Left ventricle myocardium inferior (tissue), 1 donor: ENCODE measurements around the gene PEX11G. TPM values are rescaled to one million over a fixed set of nuclear protein-coding genes. Genes with fewer than 3 reads are reported as not detected.

Experiments used
- DNase-seq: peaks from one replicate; pipeline ENCODE4 v3.0.0-alpha.2; 2020
- H3K27ac ChIP-seq: fragments of 200-600 bp; replicated peaks from 2 replicates; pipeline ENCODE4 v1.8.0; 2021
- H3K27me3 ChIP-seq: fragments of 200-600 bp; 2 replicates; pipeline ENCODE4 v1.8.0; 2021; ENCODE audit warnings: low read depth
- H3K36me3 ChIP-seq: fragments of 200-600 bp; 2 replicates; pipeline ENCODE4 v1.8.0; 2021
- H3K4me1 ChIP-seq: fragments of 200-600 bp; 2 replicates; pipeline ENCODE4 v1.8.0; 2021
- H3K4me3 ChIP-seq: fragments of 200-600 bp; 2 replicates; pipeline ENCODE4 v1.8.0; 2021; ENCODE audit warnings: mild to moderate bottlenecking, moderate library complexity
- H3K9me3 ChIP-seq: fragments of 200-600 bp; replicated peaks from 2 replicates; pipeline ENCODE4 v1.8.0; 2021
- intact Hi-C: fragments of 100-400 bp; cut with micrococcal nuclease; formaldehyde crosslinking; loops from one replicate; pipeline ENCODE4 v1.11.0; 2022
- total RNA-seq: library from RNA; stranded (reverse); fragmentation: NEBNext Ultra II Directional; extraction: Animal tissue kit (Norgen Biotek cat#: 25700); gene quantifications from one replicate; pipeline ENCODE4 v1.2.1, GENCODE V29; 2021
- TF ChIP-seq, protein P1 (sequence below): fragments of 200-600 bp; IDR thresholded peaks from 2 replicates; pipeline ENCODE4 v1.8.0; 2021; ENCODE audit warnings: antibody characterized with exemption, mild to moderate bottlenecking, borderline replicate concordance
- donor health status: DM: no; HTN: yes; CAD: no; lungs with severe emphysema.

PEX11G gene
- total RNA-seq, 1 donor from 2014 or later: 1.2 TPM

DNA sequence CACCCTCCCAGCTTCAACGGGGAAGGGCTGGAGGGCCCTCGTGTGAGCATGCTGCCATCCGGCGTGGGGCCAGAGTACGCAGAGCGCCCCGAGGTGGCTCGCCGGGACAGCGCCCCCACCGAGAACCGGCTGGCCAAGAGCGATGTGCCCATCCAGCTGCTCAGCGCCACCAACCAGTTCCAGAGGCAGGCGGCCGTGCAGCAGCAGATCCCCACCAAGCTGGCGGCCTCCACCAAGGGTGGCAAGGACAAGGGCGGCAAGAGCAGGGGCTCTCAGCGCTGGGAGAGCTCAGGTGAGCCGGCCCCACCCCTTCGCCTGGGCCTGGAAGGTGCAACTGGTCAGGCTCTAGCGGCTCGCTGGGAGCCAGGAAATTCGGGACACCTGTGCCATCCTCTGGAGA, 20.0 kb downstream of the PEX11G start:
- DNase-seq: no peak
- H3K9me3 ChIP-seq: no peaks in the 10 kb centered on the region
- no peaks in the 10 kb centered on the region for H3K27me3 ChIP-seq
- intact Hi-C loops: no loop called here
- H3K4me1 ChIP-seq: no peaks in the 10 kb centered on the region
- H3K27ac ChIP-seq: no peak overlapping the region
- no peak overlapping the region for H3K4me3 ChIP-seq
- TF ChIP-seq, protein P1, sequence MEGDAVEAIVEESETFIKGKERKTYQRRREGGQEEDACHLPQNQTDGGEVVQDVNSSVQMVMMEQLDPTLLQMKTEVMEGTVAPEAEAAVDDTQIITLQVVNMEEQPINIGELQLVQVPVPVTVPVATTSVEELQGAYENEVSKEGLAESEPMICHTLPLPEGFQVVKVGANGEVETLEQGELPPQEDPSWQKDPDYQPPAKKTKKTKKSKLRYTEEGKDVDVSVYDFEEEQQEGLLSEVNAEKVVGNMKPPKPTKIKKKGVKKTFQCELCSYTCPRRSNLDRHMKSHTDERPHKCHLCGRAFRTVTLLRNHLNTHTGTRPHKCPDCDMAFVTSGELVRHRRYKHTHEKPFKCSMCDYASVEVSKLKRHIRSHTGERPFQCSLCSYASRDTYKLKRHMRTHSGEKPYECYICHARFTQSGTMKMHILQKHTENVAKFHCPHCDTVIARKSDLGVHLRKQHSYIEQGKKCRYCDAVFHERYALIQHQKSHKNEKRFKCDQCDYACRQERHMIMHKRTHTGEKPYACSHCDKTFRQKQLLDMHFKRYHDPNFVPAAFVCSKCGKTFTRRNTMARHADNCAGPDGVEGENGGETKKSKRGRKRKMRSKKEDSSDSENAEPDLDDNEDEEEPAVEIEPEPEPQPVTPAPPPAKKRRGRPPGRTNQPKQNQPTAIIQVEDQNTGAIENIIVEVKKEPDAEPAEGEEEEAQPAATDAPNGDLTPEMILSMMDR: no peak
- H3K36me3 ChIP-seq: peaks cover 79% of the 10 kb centered on the region

DNA sequence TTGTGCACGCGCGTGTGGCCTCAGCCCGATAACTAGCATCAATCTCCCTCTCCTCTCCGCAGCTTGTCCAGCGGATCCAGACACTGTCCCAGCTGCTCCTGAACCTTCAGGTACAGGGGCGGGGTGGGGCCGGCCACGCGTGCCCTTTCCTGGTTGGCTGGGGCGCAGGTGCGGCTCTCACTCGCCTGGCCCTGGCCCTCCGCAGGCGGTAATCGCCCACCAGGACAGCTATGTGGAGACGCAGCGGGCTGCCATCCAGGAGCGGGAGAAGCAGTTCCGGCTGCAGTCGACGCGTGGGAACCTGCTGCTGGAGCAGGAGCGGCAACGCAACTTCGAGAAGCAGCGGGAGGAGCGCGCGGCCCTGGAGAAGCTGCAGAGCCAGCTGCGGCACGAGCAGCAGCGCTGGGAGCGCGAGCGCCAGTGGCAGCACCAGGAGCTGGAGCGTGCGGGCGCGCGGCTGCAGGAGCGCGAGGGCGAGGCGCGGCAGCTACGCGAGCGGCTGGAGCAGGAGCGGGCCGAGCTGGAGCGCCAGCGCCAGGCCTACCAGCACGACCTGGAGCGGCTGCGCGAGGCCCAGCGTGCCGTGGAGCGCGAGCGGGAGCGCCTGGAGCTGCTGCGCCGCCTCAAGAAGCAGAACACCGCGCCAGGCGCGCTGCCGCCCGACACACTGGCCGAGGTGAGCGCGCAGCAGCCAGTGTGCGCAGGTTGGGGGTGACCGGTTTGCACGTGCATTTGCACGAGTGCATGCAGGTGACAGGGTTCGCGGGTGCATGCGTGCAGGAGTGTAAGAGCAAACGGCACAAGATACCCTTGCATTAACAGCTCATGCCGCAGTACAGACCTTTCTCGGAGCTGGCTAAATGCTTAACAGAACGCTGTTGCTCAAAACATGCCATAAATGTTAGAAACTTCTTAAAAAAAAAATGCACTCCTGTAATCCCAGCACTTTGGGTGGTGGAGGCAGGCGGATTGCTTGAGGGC, 21.5 kb downstream of the PEX11G start:
- TF ChIP-seq, protein P1: no peak
- Histone ChIP-seq H3K9me3 (no peaks in the 10 kb centered on the region), H3K4me3 (no peak overlapping the region), H3K4me1 (no peaks in the 10 kb centered on the region), H3K36me3 (peaks cover 91% of the 10 kb centered on the region), H3K27me3 (no peaks in the 10 kb centered on the region), H3K27ac (no peak overlapping the region)
- intact Hi-C loops: no loop called here
- no peak for DNase-seq

DNA sequence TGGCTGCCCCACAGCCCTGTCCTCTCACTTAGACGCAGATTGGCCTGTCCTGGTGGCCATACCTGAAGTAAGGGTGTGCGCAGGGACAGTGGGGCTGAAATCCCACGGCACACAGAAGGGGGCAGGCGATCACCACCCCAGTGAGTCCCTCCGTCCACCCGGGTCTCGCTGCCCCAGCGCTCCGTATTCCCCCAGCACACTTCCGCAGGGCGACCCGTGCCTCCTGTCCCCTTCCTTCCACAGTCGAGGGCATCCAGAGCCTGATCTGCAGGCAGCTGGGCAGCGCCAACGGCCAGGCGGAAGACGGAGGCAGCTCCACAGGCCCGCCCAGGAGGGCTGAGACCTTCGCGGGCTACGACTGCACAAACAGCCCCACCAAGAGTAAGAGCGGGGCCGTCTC, 25.3 kb downstream of the PEX11G start:
- H3K4me3 ChIP-seq: no peak overlapping the region
- H3K9me3 ChIP-seq: no peaks in the 10 kb centered on the region
- H3K4me1 ChIP-seq: no peaks in the 10 kb centered on the region
- intact Hi-C loops: no loop called here
- H3K27ac ChIP-seq: no peak overlapping the region
- no peaks in the 10 kb centered on the region for H3K27me3 ChIP-seq
- DNase-seq: no peak
- TF ChIP-seq, protein P1: no peak
- peaks cover 89% of the 10 kb centered on the region for H3K36me3 ChIP-seq

DNA sequence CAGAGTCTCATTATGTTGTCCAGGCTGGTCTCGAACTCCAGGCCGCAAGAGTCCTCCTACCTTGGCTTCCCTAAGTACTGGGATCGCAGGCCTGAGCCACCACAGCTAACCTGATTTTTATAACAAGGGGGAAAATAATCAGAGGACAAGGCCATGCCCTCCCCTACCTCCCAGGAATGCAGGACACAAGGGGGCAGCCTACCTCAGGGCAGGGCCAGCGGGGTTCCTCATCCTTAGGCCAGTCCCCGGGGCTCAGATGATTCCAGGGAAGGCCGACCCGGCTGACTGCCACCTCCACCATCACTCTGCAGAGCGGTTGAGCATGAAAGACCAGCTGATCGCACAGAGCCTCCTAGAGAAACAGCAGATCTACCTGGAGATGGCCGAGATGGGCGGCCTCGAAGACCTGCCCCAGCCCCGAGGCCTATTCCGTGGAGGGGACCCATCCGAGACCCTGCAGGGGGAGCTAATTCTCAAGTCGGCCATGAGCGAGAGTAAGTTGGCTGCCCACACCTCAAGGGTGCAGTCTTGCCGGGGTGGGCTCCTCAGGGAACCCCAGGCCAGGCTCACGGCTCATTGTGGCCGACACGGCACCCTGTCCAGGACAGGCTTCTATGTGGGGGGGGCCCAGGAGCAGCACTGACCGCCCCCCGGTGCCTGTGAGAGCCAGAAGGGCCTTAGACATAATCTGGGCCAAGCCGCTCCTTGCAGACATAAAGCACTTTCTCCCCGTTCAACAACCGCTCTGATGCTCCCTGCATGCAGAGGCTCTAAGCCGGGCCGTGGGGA, 26.8 kb downstream of the PEX11G start:
- DNase-seq: no peak
- no peak overlapping the region for H3K27ac ChIP-seq
- no peaks in the 10 kb centered on the region for H3K27me3 ChIP-seq
- peaks cover 88% of the 10 kb centered on the region for H3K36me3 ChIP-seq
- TF ChIP-seq, protein P1: no peak
- no peak overlapping the region for H3K4me3 ChIP-seq
- H3K9me3 ChIP-seq: no peaks in the 10 kb centered on the region
- intact Hi-C loops: no loop called here
- H3K4me1 ChIP-seq: no peaks in the 10 kb centered on the region

DNA sequence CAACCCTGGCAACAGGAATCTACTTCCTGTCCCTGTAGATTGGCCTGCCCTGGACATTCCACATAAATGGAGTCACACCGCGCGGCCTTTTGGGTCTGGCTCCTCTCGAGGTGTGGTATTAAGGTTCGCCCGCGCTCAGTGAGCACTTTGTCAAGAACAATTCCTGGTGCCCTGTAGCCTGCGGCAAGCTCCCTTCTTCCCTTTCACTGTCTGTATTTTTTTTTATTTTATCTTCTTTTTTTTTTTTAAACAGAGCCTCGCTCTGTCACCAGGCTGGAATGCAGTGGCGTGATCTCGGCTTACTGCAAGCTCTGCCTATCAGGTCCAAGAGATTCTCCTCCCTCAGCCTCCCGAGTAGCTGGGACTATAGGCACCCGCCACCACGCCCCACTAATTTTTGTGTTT, 28.3 kb downstream of the PEX11G start:
- TF ChIP-seq, protein P1: no peak
- intact Hi-C loops: no loop called here
- Histone ChIP-seq H3K4me1 (no peaks in the 10 kb centered on the region), H3K4me3 (no peak overlapping the region), H3K9me3 (no peaks in the 10 kb centered on the region), H3K27me3 (no peaks in the 10 kb centered on the region), H3K36me3 (peaks cover 93% of the 10 kb centered on the region), H3K27ac (no peak overlapping the region)
- DNase-seq: no peak
